Measurements from ENCODE around the gene SLC35F3.

GRCh38 chr1:234162661-234163060, 258.2 kb downstream of the SLC35F3 start:
- TF ChIP-seq EZH2 (IDR thresholded peaks at IDR 0.05; ENCODE audit: borderline replicate concordance, low read depth, low read length, poor library complexity, severe bottlenecking) (no peak), CTCF (conservative IDR thresholded peaks at IDR 0.05; ENCODE audit: low read depth, low read length) (no peak)
